ENCODE data around the gene PRICKLE1.
A peak's percentile ranks its signal among the peaks of the same experiment; 100 is the strongest.

Gene PRICKLE1

GRCh38 chr12:42484996-42485395 lies 104.5 kb downstream of the PRICKLE1 start:
- no peak for DNase-seq

- no peak for DNase-seq
Observed at GRCh38 chr12:42483521-42483790, 106.1 kb downstream of the PRICKLE1 start.

- DNase-seq, result no peak
Observed at GRCh38 chr12:42482748-42483520, 106.6 kb downstream of the PRICKLE1 start.

DNA sequence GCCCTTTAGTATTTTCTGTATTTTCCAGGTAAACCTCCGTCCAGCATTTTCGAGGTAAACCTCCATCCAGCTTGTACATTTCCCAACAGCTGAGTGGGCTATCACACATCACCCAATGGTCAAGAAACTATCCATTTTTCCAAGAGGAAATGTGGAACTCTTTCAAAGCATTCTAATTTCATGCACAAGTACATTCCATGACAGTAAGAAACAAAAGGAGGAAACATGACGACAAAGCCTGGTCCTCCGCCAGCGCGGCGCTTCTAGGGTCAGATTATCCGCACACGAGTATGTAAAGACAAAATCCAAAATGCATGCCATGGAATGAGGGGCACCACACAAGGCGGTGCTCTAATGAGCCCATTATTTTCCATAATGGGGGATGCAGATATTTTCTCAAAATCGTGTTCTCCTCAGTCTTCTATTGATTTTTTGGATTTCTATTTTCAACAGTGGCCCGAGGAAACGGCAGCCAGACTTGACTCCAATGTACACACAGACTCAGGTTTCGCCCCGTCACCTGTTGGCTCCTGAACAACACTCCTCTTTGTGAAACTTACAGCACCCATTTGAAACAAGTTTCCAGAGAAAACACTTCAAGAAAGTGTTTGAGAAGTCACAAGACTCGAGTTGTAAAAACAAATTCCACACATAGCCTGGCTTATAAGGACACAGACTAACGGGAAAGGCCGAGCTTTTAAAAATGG lies 107.4 kb downstream of the PRICKLE1 start:
- no peak for DNase-seq

- DNase-seq, result no peak
Observed at GRCh38 chr12:42481368-42481767, 108.2 kb downstream of the PRICKLE1 start.

GRCh38 chr12:42477941-42478340 lies 111.6 kb downstream of the PRICKLE1 start:
- DNase-seq, result no peak

- no peak for DNase-seq
Observed at GRCh38 chr12:42475106-42475505, 114.4 kb downstream of the PRICKLE1 start.

- DNase-seq, result no peak
Observed at GRCh38 chr12:42474391-42474790, 115.2 kb downstream of the PRICKLE1 start.

DNA sequence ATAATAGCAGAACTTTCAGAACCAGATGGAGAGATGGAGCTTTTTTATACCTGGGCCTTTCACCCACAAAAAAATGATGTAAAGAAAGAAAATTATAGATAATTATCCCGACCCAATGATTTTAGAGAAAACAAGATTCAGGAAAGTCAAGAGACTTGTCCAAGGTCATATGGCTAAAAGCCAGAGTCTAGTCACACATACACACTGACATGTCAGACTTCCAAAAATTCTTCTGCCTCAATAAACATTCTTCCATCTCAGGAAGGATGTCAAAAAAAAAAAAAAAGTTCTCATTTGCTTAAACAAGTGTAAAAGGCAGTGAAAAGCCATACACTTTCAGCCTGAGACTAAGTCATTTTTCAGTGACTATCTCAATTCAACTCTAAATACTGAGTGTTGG lies 116.0 kb downstream of the PRICKLE1 start:
- no peak for DNase-seq

DNA sequence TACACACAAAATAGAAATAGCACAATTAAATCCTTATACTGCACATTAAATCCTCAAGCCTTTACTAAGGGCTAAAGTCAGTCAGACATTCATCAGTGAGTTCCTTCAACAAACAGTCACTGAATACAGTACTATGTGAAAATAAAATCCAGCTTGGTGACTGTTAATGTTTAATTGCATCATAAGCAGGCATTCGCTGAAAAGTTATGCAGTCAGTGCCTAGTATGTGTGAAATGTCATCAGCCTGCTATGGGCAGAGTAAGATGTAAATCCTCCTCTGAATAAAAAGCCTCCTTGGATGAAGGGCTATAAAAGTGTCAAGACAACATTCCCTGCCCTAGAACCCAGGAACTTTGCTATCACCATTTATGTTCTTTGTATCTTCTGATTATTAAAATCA lies 116.4 kb downstream of the PRICKLE1 start:
- DNase-seq, result no peak

DNA sequence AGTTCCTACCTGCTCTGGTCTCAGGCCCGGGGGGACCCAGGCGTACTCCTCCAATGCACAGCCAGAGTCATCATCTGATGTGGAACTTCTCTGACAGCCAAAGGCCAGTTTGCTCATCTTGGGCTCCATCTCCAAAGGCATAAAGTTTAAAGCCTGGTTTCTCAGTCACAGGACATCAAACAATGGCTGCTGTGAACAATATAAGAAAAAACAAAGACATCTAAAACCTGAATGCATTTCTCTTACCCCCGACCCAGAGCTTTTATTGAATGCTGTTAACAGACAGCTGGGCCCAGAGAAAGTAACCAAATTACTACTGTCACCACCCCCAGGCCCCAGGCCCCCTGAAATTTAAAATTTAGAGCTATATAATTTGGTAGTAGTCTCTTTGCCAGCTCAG lies 117.2 kb downstream of the PRICKLE1 start:
- no peak for DNase-seq

DNA sequence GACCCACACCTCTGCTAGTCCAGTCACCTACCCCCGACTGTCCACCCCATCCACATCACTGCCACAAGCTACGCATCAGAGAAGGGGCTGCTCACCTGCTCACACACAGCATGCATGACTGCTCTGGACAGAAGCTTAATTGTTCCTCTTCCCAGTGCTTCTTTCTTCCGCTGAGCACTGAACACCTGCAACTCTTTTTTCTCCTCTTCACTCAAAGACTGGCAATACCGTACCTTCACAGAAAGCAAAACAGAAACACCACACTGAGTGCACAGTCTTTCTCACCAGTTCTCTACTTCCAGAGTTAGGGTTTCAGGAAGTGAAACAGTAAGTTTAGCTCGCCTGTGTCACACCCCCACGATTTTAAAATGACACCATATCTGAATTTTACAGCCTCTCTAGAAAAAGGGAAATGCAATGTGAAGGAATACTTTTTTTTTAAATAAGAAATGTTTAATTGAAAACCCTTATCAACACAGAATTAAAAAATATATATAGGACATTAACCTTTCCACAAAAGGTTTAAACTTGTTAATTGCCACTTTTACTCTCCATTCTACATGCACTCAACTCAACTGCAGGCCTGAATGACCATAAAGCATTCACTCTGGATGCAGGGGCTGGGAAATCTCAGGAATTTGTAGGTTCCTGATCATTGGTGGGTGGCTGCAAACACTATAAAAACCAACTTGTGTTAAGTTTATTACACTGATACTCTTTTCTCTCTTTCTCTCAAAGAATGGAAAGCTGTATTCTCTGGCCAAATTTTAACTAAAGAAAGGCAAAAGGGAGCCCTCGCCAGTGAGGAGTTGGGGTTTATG lies 120.0 kb downstream of the PRICKLE1 start:
- DNase-seq, result peak; percentile 72

- DNase-seq, result no peak
Observed at GRCh38 chr12:42468921-42469320, 120.6 kb downstream of the PRICKLE1 start.

DNA sequence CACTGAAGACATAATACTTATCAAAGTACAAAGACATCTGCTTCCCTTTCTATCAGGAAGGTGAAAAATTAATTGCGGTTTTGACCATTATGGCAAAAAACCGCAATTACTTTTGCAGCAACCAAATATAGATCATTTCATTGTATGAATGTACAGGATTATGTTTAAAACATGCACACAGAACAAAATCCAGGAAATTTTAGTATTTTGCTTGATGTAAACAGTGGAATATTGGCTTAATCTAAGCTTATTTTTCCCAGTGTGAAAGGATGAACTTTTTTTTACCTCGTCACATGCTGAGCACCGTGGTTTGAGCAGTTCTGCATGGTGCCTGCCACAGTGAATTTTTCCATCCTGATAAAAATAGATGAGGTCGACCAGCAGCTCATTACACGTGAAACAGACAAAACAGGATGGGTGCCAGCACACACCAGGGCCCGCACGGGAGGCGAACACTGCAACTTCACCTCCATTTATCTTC lies 121.2 kb downstream of the PRICKLE1 start:
- DNase-seq, result no peak

- DNase-seq, result no peak
Observed at GRCh38 chr12:42463671-42464070, 125.9 kb downstream of the PRICKLE1 start.

DNA sequence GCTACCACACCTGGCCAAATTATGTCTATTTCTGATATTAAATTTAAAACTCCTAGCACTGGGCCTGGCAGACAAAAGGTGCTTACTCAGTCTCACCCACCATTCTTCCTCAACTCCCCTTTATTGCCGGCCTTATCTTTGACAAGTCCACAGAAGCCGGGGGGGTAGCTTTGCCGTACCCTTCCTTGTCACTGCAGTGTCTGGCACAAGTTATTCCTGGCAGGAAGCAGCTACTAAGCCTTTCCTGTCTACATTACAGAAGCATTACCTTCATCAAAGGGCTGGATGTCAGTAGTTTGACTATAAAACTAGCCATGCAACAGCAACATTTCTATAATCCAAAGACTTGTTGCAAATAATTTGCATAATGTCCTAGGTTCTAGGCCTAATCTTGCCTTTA lies 127.1 kb downstream of the PRICKLE1 start:
- DNase-seq, result no peak

- no peak for DNase-seq
Observed at GRCh38 chr12:42459336-42459847, 130.2 kb downstream of the PRICKLE1 start.

GRCh38 chr12:42458575-42458974 lies 131.0 kb downstream of the PRICKLE1 start:
- DNase-seq, result no peak

DNA sequence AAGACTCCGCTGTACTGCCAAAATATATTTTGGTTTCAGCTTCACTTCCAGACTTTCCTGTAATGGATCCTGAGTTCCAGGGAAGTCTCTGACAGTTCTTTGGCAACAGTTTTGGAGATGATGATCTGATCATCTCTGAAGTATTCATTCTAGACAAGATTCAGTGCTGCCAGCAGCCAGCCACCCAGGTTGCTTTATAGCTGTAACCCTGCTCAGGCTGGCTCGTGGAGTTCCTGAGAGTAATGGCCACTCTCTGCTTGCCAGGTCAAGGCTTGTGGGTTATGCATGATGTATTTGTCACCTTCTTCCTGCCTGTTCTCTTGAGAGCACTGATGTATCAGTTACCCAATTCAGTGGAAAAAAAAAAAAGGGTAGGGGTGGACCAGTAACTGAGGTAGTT lies 139.3 kb downstream of the PRICKLE1 start:
- DNase-seq, result no peak

DNA sequence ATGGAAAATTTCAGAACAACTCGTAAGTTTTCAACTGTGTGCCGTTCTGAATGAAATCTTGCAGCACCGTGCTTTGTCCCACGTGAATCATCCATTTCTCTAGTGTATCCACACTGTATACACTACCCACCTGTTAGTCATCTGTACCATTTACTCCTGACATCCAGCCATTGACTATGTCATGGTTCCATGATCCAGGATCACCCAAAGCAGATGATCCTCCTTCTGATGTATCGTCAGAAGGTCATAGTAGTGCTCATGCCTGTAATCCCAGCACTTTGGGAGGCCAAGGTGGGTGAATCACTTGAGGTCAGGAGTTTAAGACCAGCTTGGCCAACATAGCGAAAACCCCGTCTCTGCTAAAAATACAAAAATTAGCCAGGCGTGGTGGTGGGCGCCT lies 140.7 kb downstream of the PRICKLE1 start:
- no peak for DNase-seq

DNA sequence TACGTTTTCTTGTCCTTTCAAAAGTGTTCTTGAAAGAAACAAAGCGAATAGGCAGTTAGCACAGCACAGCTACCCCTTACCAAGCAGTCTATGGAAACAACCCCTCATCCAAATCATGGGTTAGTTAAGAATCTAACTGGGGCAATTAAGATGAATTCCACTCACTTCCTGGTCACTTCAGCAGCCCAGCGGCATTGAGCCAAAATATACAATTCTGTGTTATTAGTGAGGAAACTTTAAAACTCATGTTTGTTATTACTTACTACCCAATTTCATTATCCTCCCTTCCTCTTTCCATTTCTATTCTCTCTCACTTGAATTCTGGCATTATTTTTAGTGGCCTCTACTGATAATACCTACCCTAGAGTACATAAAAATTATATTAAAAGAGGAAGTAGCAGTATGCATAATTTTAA lies 142.2 kb downstream of the PRICKLE1 start:
- no peak for DNase-seq

DNA sequence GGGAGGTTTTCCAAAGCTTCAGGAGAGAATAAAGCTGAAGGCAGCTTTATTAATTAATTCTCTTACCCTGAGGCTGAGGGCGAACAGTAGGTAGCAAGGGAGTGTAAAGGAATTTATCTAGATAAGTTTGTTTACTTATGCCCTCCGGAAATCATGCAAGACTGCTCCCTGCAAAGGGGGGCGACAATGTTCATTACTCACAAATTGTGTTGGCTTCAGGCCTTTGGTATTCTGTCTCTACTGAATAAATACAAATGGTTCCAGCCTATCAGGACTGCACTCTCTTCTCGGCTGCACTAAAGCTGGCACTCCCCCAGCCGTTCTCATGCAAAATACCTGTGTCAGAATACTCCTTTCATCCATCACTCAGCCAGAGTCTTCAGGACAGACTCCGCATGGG lies 142.8 kb downstream of the PRICKLE1 start:
- DNase-seq, result no peak

DNA sequence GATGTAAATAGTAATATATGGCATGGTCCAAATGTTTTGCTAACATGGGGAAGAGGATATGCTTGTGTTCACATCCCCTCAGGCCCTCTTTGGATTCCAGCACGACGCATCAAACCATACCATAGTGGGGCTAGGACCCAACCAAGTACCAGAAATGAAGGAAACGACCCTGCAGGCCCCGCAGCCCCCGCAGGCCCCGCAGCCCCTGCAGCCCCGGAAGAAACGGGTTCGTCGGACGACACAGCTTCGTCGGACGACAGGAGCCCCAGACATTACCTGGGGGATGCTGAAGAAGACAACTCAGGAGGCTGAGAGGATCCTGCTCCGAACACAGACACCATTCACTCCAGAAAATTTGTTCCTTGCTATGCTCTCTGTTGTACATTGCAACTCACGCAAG lies 143.7 kb downstream of the PRICKLE1 start:
- no peak for DNase-seq

All from SIG-M5 (cell line).